ENCODE measurements around the gene SHCBP1.
"Not testable (repeated sequence)": the region's sequence is repeated elsewhere in the genome, so short reads cannot be mapped to it uniquely, and the experiment has no call there.

DNA sequence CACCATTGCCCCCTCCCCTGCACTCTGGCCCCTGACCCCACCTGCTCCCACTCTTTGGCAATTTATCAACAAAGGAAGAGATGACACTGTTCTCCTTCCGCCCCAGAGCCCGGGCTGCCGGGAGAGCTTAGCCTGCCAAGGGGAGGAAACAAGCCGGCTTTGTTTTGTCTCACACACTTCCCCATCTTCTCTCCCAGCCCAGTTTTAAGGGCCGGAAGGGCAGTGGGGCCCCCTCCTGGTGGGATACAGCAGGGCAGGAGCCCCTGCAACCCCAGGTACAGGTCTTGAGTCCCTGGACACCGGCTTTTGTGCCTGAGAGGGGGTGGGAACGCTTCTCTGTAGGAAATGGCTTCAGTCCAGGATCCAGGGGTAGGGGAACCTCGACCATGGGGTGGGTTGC is 2.1 kb upstream of the SHCBP1 start:
- TF ChIP-seq CEBPB (IDR thresholded peaks at IDR 0.05; ENCODE audit: borderline replicate concordance in 1 of 2, low read depth in 2 of 2, low read length in 2 of 2); TCF12 (IDR thresholded peaks at IDR 0.05; ENCODE audit: low read depth, low read length); BMI1 (IDR thresholded peaks at IDR 0.05; ENCODE audit: borderline replicate concordance); ETV6 (conservative IDR thresholded peaks at IDR 0.05 in 1 of 2, IDR thresholded peaks at IDR 0.05 in 1 of 2; ENCODE audit: borderline replicate concordance in 1 of 2, low read depth in 1 of 2); SIN3A (IDR thresholded peaks at IDR 0.05; ENCODE audit: low read depth, low read length); BRCA1 (IDR thresholded peaks at IDR 0.05; ENCODE audit: low read depth, low read length); POLR2A (IDR thresholded peaks at IDR 0.05; ENCODE audit: low read depth, low read length); SREBF1 (IDR thresholded peaks at IDR 0.05; ENCODE audit: low read length); MYC (IDR thresholded peaks at IDR 0.05; ENCODE audit: insufficient read depth, insufficient read length, insufficient replicate concordance, low read length, severe bottlenecking); CREM (IDR thresholded peaks at IDR 0.05; ENCODE audit: low read depth): not testable (repeated sequence)
- TF ChIP-seq, protein P1, sequence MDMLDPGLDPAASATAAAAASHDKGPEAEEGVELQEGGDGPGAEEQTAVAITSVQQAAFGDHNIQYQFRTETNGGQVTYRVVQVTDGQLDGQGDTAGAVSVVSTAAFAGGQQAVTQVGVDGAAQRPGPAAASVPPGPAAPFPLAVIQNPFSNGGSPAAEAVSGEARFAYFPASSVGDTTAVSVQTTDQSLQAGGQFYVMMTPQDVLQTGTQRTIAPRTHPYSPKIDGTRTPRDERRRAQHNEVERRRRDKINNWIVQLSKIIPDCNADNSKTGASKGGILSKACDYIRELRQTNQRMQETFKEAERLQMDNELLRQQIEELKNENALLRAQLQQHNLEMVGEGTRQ (IDR thresholded peaks at IDR 0.05; ENCODE audit: borderline replicate concordance, low read depth, low read length) = not testable (repeated sequence)
- TF ChIP-seq, protein P2, sequence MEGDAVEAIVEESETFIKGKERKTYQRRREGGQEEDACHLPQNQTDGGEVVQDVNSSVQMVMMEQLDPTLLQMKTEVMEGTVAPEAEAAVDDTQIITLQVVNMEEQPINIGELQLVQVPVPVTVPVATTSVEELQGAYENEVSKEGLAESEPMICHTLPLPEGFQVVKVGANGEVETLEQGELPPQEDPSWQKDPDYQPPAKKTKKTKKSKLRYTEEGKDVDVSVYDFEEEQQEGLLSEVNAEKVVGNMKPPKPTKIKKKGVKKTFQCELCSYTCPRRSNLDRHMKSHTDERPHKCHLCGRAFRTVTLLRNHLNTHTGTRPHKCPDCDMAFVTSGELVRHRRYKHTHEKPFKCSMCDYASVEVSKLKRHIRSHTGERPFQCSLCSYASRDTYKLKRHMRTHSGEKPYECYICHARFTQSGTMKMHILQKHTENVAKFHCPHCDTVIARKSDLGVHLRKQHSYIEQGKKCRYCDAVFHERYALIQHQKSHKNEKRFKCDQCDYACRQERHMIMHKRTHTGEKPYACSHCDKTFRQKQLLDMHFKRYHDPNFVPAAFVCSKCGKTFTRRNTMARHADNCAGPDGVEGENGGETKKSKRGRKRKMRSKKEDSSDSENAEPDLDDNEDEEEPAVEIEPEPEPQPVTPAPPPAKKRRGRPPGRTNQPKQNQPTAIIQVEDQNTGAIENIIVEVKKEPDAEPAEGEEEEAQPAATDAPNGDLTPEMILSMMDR (IDR thresholded peaks at IDR 0.05 in 2 of 3, conservative IDR thresholded peaks at IDR 0.05 in 1 of 3; ENCODE audit: control insufficient read depth in 2 of 3, extremely low read depth in 1 of 3, insufficient read depth in 1 of 3, low read depth in 3 of 3, low read length in 3 of 3) = not testable (repeated sequence)
- TF ChIP-seq, protein P3, sequence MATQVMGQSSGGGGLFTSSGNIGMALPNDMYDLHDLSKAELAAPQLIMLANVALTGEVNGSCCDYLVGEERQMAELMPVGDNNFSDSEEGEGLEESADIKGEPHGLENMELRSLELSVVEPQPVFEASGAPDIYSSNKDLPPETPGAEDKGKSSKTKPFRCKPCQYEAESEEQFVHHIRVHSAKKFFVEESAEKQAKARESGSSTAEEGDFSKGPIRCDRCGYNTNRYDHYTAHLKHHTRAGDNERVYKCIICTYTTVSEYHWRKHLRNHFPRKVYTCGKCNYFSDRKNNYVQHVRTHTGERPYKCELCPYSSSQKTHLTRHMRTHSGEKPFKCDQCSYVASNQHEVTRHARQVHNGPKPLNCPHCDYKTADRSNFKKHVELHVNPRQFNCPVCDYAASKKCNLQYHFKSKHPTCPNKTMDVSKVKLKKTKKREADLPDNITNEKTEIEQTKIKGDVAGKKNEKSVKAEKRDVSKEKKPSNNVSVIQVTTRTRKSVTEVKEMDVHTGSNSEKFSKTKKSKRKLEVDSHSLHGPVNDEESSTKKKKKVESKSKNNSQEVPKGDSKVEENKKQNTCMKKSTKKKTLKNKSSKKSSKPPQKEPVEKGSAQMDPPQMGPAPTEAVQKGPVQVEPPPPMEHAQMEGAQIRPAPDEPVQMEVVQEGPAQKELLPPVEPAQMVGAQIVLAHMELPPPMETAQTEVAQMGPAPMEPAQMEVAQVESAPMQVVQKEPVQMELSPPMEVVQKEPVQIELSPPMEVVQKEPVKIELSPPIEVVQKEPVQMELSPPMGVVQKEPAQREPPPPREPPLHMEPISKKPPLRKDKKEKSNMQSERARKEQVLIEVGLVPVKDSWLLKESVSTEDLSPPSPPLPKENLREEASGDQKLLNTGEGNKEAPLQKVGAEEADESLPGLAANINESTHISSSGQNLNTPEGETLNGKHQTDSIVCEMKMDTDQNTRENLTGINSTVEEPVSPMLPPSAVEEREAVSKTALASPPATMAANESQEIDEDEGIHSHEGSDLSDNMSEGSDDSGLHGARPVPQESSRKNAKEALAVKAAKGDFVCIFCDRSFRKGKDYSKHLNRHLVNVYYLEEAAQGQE (IDR thresholded peaks at IDR 0.05; ENCODE audit: low read depth, low read length) = not testable (repeated sequence)
- TF ChIP-seq, protein P4, sequence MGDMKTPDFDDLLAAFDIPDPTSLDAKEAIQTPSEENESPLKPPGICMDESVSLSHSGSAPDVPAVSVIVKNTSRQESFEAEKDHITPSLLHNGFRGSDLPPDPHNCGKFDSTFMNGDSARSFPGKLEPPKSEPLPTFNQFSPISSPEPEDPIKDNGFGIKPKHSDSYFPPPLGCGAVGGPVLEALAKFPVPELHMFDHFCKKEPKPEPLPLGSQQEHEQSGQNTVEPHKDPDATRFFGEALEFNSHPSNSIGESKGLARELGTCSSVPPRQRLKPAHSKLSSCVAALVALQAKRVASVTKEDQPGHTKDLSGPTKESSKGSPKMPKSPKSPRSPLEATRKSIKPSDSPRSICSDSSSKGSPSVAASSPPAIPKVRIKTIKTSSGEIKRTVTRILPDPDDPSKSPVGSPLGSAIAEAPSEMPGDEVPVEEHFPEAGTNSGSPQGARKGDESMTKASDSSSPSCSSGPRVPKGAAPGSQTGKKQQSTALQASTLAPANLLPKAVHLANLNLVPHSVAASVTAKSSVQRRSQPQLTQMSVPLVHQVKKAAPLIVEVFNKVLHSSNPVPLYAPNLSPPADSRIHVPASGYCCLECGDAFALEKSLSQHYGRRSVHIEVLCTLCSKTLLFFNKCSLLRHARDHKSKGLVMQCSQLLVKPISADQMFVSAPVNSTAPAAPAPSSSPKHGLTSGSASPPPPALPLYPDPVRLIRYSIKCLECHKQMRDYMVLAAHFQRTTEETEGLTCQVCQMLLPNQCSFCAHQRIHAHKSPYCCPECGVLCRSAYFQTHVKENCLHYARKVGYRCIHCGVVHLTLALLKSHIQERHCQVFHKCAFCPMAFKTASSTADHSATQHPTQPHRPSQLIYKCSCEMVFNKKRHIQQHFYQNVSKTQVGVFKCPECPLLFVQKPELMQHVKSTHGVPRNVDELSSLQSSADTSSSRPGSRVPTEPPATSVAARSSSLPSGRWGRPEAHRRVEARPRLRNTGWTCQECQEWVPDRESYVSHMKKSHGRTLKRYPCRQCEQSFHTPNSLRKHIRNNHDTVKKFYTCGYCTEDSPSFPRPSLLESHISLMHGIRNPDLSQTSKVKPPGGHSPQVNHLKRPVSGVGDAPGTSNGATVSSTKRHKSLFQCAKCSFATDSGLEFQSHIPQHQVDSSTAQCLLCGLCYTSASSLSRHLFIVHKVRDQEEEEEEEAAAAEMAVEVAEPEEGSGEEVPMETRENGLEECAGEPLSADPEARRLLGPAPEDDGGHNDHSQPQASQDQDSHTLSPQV (IDR thresholded peaks at IDR 0.05) = not testable (repeated sequence)
